Measurements from ENCODE around the gene COX4I2.
"Not testable (repeated sequence)": the region's sequence is repeated elsewhere in the genome, so short reads cannot be mapped to it uniquely, and the experiment has no call there.

The COX4I2 gene

GRCh38 chr20:31606804-31607639, 30.7 kb upstream of the COX4I2 start:
- FAIRE-seq (no peak), DNase-seq (ENCODE audit: insufficient read length, low spot score) (no peak)

GRCh38 chr20:31607640-31608250, 30.0 kb upstream of the COX4I2 start:
- no peak for FAIRE-seq
- no peak for DNase-seq (ENCODE audit: insufficient read length, low spot score)

GRCh38 chr20:31608251-31608945, 29.3 kb upstream of the COX4I2 start:
- FAIRE-seq, result no peak
- DNase-seq (ENCODE audit: insufficient read length, low spot score), result no peak

- FAIRE-seq; DNase-seq (ENCODE audit: insufficient read length, low spot score): not testable (repeated sequence)
Measured at GRCh38 chr20:31612271-31612640, 25.5 kb upstream of the COX4I2 start.

GRCh38 chr20:31615416-31615815, 22.3 kb upstream of the COX4I2 start:
- FAIRE-seq (no peak), DNase-seq (ENCODE audit: insufficient read length, low spot score) (no peak)

DNA sequence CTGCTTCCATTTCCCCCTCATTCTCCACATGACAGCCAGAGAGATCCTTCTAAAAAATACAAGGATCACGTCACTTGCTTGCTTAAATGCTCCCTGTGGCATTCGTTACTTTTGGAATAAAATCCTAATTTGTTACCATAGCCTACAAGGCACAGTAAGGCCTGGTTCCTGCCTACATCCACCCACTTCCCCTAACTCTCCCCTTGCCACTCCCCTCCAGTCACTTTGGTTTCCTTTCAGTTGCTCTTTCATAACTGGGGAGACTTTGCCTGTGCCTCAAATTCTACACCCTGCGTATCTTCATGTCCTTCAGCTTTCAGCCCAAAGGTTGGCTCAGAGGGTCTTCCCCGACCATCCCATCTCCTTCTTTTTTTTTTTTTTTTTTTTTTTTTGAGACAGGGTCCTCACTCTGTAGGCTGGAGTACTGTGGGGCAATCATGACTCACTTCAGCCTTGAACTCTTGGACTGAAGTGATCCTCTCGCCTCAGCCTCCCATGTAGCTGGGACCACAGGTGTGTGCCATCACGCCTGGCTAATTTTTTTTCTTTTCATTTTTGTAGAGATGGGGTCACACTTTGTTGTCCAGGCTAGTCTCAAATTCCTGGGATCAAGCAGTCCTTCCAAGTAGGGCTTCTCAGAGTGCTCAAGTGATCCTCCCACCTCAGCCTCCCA, 20.1 kb upstream of the COX4I2 start:
- FAIRE-seq, result no peak
- no peak for DNase-seq (ENCODE audit: insufficient read length, low spot score)

GRCh38 chr20:31620246-31620645, 17.5 kb upstream of the COX4I2 start:
- no peak for DNase-seq (ENCODE audit: insufficient read length, low spot score)
- FAIRE-seq, result no peak

- FAIRE-seq; DNase-seq (ENCODE audit: insufficient read length, low spot score): not testable (repeated sequence)
Measured at GRCh38 chr20:31623123-31623505, 14.6 kb upstream of the COX4I2 start.

DNA sequence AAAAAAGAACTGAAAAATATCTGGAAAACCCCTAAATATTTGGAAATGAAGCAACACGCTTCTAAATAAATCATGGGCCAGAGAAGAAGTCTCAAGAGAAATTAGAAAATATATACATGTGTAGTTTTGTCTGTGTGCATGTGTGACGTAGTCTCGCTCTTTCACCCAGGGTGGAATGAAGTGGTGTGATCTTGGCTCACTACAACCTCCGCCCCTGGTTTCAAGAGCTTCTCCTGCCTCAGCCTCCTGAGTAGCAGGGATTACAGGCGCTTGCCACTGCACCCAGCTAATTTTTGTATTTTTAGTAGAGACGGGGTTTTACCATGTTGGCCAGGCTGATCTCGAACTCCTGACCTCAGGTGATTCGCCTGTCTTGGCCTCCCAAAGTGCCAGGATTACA, 11.2 kb upstream of the COX4I2 start:
- not testable (repeated sequence) for DNase-seq (ENCODE audit: insufficient read length, low spot score); FAIRE-seq

DNA sequence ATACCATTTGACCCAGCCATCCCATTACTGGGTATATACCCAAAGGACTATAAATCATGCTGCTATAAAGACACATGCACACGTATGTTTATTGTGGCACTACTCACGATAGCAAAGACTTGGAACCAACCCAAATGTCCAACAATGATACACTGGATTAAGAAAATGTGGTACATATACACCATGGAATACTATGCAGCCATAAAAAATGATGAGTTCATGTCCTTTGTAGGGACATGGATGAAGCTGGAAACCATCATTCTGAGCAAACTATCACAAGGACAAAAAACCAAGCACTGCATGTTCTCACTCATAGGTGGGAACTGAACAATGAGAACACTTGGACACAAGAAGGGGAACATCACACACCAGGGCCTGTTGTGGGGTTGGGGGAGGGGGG, 9.7 kb upstream of the COX4I2 start:
- not testable (repeated sequence) for FAIRE-seq; DNase-seq (ENCODE audit: insufficient read length, low spot score)

- FAIRE-seq (no peak), DNase-seq (ENCODE audit: insufficient read length, low spot score) (no peak)
Measured at GRCh38 chr20:31630187-31630790, 7.4 kb upstream of the COX4I2 start.

DNA sequence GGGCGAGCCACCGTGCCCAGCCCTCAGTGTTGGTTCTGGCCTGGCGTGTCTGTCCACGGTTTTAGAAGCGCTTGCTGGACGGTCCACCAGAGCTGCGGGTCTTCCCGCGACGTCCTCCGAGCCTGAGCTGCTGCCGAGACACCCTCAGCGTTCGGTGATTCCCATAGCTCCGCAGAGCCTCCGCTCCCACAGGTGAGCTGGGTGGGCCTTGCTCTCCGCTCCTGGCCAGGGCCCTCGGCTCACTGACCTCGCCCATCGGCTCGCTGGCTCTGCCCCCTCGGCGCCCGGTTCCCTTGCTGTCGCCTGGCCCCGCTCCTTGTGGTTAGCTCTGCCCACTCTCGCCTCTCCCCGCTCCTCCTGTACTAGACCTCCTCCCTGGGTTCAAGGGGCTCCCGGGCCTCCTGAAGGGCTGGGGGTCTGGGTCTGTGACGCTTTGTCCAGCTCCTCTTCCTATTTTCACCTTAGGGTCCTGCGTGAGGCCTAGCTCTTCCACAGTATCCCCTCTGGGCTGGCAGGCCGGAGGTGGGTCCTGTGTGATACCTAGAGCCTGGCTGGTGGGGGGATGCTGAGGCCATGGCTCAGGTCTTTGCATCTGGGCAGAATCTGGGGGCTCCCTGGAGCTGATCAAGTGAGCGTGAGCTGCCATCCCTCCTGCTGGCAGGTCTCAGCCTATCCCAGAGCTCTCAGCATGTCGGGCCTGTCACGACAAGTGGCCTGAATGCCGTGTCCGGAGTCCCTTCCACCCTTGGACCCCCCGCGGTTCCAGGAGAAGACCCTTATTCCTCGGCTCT, 5.0 kb upstream of the COX4I2 start:
- FAIRE-seq (no peak), DNase-seq (ENCODE audit: insufficient read length, low spot score) (no peak)

DNA sequence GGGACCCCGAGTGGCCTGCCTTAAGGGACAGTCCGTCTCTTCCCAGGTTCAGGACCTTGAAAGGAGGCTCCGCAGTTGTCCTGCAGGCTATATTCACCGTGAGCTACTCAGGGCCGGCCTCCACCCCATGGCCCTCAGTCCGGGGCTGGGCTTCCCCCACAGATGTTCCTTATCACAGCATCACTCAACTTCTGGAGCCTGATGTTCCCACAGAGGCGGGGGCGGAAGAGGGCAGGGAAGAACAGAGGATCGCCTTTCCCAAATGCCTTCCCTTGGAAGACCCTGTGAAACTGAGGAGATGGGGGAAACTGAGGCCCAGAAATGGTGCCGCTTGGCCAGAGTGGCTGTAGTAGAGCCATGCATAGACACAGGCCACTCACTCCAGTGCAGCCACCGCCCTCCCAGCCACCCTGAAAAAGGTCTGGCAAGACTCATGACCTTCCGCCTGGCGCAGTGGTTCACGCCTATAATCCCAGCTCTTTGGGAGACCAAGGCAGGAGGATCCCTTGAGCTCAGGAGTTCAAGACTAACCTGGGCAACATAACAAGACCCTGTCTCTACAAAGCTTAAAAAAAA, 4.3 kb upstream of the COX4I2 start:
- FAIRE-seq (no peak), DNase-seq (ENCODE audit: insufficient read length, low spot score) (no peak)

- FAIRE-seq, result no peak
Measured at GRCh38 chr20:31638317-31638716, 605 bp downstream of the COX4I2 start.

DNA sequence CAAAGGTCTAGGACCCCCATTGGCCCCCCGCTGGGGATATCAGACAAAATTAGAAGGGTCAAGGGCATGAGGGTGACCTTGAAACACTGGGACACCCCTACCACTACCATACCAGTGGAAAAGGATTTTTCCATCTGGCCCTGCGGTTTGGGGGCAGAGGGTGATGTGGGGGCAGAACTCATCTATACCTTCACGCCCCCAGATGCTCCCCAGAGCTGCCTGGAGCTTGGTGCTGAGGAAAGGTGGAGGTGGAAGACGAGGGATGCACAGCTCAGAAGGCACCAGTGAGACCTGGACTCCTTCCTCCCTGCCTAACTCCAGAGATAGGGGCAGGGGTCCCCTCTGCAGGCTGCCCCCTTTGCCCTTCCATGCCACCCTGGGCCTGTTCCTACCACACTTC, 1.1 kb downstream of the COX4I2 start:
- DNase-seq (ENCODE audit: insufficient read length, low spot score), result no peak
- FAIRE-seq, result no peak

More at GRCh38 chr20:31638317-31638716, 605 bp downstream of the COX4I2 start:
- no peak for DNase-seq (ENCODE audit: insufficient read length, low spot score)

DNA sequence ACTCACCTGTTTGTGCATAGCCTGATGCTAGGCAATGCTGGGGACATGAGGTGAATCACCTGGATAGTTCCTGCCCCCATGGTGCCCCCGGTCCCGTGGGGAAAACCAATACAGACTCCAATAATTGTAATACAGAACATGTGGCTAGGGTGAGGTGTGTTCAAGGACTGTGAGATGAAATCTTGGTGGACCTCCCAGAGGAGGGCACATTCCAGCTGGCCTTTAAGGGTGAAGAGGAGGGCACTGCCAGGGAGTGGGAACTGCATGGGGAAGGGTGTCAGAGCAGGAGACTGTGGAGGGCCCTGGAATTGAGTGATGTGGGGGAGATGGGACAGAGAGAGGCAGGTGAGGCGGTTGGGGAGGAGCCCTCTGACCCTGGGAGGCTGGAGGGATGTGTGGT, 2.5 kb downstream of the COX4I2 start:
- FAIRE-seq, result no peak
- DNase-seq (ENCODE audit: insufficient read length, low spot score), result no peak

- DNase-seq (ENCODE audit: insufficient read length, low spot score) (no peak), FAIRE-seq (no peak)
Measured at GRCh38 chr20:31641391-31641790, 3.7 kb downstream of the COX4I2 start.

- DNase-seq (ENCODE audit: insufficient read length, low spot score) (no peak), FAIRE-seq (no peak)
Measured at GRCh38 chr20:31642837-31643236, 5.1 kb downstream of the COX4I2 start.

GRCh38 chr20:31643522-31643921, 5.8 kb downstream of the COX4I2 start:
- no peak for FAIRE-seq
- DNase-seq (ENCODE audit: insufficient read length, low spot score), result no peak

DNA sequence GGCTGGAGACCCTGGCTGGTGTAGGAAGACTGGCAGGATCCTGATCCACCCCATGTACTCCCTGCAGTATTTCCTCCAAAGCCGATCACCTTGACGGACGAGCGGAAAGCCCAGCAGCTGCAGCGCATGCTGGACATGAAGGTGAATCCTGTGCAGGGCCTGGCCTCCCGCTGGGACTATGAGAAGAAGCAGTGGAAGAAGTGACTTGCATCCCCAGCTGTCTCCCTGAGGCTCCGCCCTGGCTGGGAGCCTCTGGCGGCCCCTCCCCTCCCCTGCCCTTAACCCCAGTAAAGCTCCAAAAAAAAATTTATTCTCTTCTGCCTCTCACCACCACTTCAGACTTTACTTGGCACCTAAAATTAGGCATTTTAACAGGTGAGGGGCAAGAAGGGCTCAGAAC, 7.0 kb downstream of the COX4I2 start:
- FAIRE-seq (no peak), DNase-seq (ENCODE audit: insufficient read length, low spot score) (no peak)

Data from GM19239 (cell line).